SK-N-SH treated with all-trans-retinoic acid at 6 μM for 48 hours (cell line): Measurements from ENCODE around the gene SLC30A1.

ENCODE experiments used
- ATAC-seq: fragments of 200-7000 bp; cut with Tn5 transposase; 3 replicates; pipeline ENCODE4 v1.9.1; 2020; ENCODE audit warnings: mild to moderate bottlenecking, moderate library complexity
- ARNTL ChIP-seq: fragments of 450-650 bp; formaldehyde crosslinking; IDR thresholded peaks from 2 replicates; pipeline ENCODE4 v1.5.0; 2020; ENCODE audit warnings: low read depth, mild to moderate bottlenecking, moderate library complexity, borderline replicate concordance
- BACH2 ChIP-seq: fragments of 250-450 bp; sonication (Bioruptor Pico); IDR thresholded peaks from 2 replicates; pipeline ENCODE4 v1.9.0; 2021; ENCODE audit warnings: mild to moderate bottlenecking, borderline replicate concordance
- CSDC2 ChIP-seq: fragments of 250-450 bp; sonication (Bioruptor Pico); IDR thresholded peaks from 2 replicates; pipeline ENCODE4 v1.5.0; 2020; ENCODE audit warnings: mild to moderate bottlenecking, moderate library complexity
- CSRNP3 ChIP-seq: fragments of 250-450 bp; sonication (Bioruptor Pico); IDR thresholded peaks from 2 replicates; pipeline ENCODE4 v1.5.1; 2021; ENCODE audit warnings: mild to moderate bottlenecking, moderate library complexity
- ESRRG ChIP-seq: fragments of 250-450 bp; sonication (Bioruptor Pico); IDR thresholded peaks from 2 replicates; pipeline ENCODE4 v1.6.1; 2021; ENCODE audit warnings: mild to moderate bottlenecking
- GLIS3 ChIP-seq: fragments of 250-450 bp; sonication (Bioruptor Pico); IDR thresholded peaks from 2 replicates; pipeline ENCODE4 v1.5.0; 2020; ENCODE audit warnings: mild to moderate bottlenecking, moderate library complexity
- OSR1 ChIP-seq: fragments of 250-450 bp; sonication (Bioruptor Pico); IDR thresholded peaks from 2 replicates; pipeline ENCODE4 v1.8.0; 2022; ENCODE audit warnings: moderate library complexity, mild to moderate bottlenecking, inconsistent platforms
- PATZ1 ChIP-seq: fragments of 250-450 bp; sonication (Bioruptor Pico); IDR thresholded peaks from 2 replicates; pipeline ENCODE4 v1.8.0; 2020; ENCODE audit warnings: mild to moderate bottlenecking, moderate library complexity, borderline replicate concordance
- PPARA ChIP-seq: fragments of 250-450 bp; sonication (Bioruptor Pico); IDR thresholded peaks from 2 replicates; pipeline ENCODE4 v1.5.0; 2020; ENCODE audit warnings: mild to moderate bottlenecking, borderline replicate concordance
- RARB ChIP-seq: fragments of 250-450 bp; sonication (Bioruptor Pico); IDR thresholded peaks from 2 replicates; pipeline ENCODE4 v1.8.0; 2021; ENCODE audit warnings: mild to moderate bottlenecking, moderate library complexity
- SNAI2 ChIP-seq: fragments of 250-450 bp; sonication (Bioruptor Pico); IDR thresholded peaks from 2 replicates; pipeline ENCODE4 v1.5.0; 2020; ENCODE audit warnings: mild to moderate bottlenecking, moderate library complexity
- TCF4 ChIP-seq: fragments of 250-450 bp; sonication (Bioruptor Pico); IDR thresholded peaks from 2 replicates; pipeline ENCODE4 v1.8.0; 2021; ENCODE audit warnings: mild to moderate bottlenecking, moderate library complexity, borderline replicate concordance
- TSHZ2 ChIP-seq: fragments of 250-450 bp; sonication (Bioruptor Pico); IDR thresholded peaks from 2 replicates; pipeline ENCODE4 v1.5.0; 2020; ENCODE audit warnings: mild to moderate bottlenecking, moderate library complexity
- ZC3H10 ChIP-seq: fragments of 250-450 bp; sonication (Bioruptor Pico); IDR thresholded peaks from 2 replicates; pipeline ENCODE4 v1.5.1; 2021; ENCODE audit warnings: mild to moderate bottlenecking, moderate library complexity
- ZFP3 ChIP-seq: fragments of 250-450 bp; sonication (Bioruptor Pico); IDR thresholded peaks from 2 replicates; pipeline ENCODE4 v1.5.0; 2020; ENCODE audit warnings: mild to moderate bottlenecking, moderate library complexity
- ZFP30 ChIP-seq: fragments of 450-650 bp; formaldehyde crosslinking; IDR thresholded peaks from 2 replicates; pipeline ENCODE4 v1.5.0; 2022; ENCODE audit warnings: mild to moderate bottlenecking, moderate library complexity
- ZNF565 ChIP-seq: fragments of 450-650 bp; formaldehyde crosslinking; conservative IDR thresholded peaks from 2 replicates; pipeline ENCODE4 v1.5.0; 2020; ENCODE audit warnings: low read depth, mild to moderate bottlenecking, moderate library complexity
- ZNF70 ChIP-seq: fragments of 450-650 bp; formaldehyde crosslinking; IDR thresholded peaks from 2 replicates; pipeline ENCODE4 v1.5.0; 2020; ENCODE audit warnings: mild to moderate bottlenecking, moderate library complexity

Gene SLC30A1

GRCh38 chr1:211607754-211608473 lies 29.0 kb upstream of the SLC30A1 start:
- TF ChIP-seq RARB (CRISPR knock-in tag) (no peak), ZNF565 (CRISPR knock-in tag) (no peak), CSDC2 (CRISPR knock-in tag) (no peak), ARNTL (CRISPR knock-in tag) (no peak)
- no peak for ATAC-seq

GRCh38 chr1:211606914-211607753 lies 28.2 kb upstream of the SLC30A1 start:
- no peak for ATAC-seq
- TF ChIP-seq GLIS3 (no peak), ESRRG (no peak), OSR1 (CRISPR knock-in tag) (no peak), ZNF565 (CRISPR knock-in tag) (no peak), CSRNP3 (CRISPR knock-in tag) (no peak), ZNF70 (CRISPR knock-in tag) (no peak), CSDC2 (CRISPR knock-in tag) (no peak), TSHZ2 (CRISPR knock-in tag) (no peak), BACH2 (no peak), PPARA (no peak), ZFP3 (no peak)
- TF ChIP-seq, all 23 proteins: peak for 0

- TF ChIP-seq ZFP30 (CRISPR knock-in tag), result no peak
- no peak for TF ChIP-seq BACH2
- TF ChIP-seq ZC3H10, result no peak
- TF ChIP-seq SNAI2 (CRISPR knock-in tag), result no peak
- TF ChIP-seq RARB (CRISPR knock-in tag), result no peak
- no peak for TF ChIP-seq GLIS3
- no peak for TF ChIP-seq ARNTL (CRISPR knock-in tag)
- no peak for TF ChIP-seq PPARA
- no peak for TF ChIP-seq CSDC2 (CRISPR knock-in tag)
- no peak for TF ChIP-seq PATZ1 (CRISPR knock-in tag)
- no peak for TF ChIP-seq ZNF70 (CRISPR knock-in tag)
- no peak for TF ChIP-seq TCF4
- TF ChIP-seq TSHZ2 (CRISPR knock-in tag), result no peak
- no peak for TF ChIP-seq ESRRG
- ATAC-seq, result no peak
Observed at GRCh38 chr1:211606332-211606913, 27.5 kb upstream of the SLC30A1 start.
